ENCODE results near the gene SLC22A23.

The SLC22A23 gene

DNA sequence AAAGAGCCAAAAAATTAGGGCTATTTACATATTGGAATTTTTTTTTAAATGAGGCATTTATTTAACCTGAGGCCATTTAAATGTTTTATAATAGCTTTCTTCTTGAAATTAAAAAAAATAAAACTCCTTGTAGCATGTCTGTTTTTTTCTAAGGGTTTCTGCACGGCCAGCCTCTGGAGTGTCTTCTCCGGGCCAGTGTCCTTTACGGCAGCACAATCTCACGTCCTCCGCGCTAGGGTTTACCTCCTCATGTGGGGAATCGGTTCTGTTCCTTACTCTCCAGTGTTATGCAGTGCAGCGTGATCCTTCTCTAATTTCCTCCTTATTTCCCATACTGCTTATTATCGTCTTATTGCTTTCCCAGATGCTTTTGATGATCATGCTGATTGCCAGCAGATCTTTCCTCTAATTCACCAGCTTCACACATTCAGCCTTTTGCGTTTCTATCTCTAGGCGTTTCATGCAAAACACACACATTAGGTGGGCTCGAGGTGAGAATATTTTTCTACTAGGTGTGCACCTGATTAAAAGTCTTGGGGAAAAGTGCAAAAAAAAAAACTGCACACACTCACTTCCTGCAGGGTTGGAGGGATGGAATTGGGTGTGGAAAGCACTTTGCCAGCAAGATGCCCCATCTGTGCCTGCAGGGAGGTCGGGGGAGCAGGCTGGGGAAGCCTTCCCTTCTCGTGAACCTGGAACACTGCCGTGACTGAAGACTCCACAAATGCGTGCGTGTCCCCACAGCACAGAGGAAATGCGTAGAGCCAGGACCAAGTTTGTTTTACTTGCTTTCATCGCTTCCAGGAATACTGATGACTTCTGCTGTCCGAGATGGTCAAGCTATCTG, 142.0 kb downstream of the SLC22A23 start:
- DNase-seq = no peak

- no peak for DNase-seq
Observed at GRCh38 chr6:3314176-3314575, 142.7 kb downstream of the SLC22A23 start.

DNA sequence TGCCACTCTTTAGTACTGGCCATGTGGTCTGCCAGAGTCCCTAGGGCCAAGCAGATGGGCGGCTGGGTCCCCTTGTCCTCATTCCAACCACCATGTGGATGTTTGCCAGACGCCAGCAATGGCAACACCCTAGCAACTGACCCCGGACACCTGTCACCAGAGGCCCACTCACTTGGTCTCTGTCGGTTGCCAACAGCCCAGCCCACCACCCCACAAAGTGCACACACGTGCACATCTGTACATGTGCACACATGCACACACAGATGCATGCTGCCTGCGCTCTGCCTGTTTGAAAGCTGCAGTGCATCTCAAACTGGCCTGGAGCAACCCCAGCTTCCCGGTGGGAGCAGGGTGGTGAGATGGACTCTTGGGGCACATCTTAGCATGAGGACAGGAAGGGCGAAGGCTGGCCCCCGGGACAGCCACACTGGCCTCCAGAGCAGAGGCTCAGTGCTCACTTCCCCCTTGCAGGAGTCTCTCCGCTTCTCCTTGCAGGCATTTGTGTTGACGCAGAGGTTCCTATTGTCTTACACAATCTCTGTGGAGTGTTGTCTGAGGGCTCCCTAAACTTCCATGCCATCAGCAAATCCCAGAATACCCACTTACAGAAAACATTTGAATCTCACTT, 144.1 kb downstream of the SLC22A23 start:
- no peak for DNase-seq

DNA sequence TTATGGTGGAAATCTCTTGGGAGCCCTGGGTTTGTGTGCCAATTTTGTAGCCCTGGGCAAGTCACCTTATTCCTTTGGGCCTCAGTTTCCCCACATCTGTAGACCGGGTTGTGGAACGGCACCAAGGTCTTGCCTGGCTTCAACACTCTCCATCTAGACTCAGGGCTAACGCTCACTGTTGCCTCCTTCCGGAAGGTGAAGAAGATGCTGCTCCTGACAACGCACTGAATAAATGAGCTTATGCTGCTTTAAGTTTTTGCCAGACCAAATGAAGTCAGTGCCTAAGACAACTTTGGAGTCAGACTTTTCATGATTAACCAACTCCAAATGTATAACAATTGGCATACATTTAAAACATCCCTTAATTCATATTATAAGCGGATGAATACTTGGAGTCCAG, 145.0 kb downstream of the SLC22A23 start:
- no peak for DNase-seq

DNA sequence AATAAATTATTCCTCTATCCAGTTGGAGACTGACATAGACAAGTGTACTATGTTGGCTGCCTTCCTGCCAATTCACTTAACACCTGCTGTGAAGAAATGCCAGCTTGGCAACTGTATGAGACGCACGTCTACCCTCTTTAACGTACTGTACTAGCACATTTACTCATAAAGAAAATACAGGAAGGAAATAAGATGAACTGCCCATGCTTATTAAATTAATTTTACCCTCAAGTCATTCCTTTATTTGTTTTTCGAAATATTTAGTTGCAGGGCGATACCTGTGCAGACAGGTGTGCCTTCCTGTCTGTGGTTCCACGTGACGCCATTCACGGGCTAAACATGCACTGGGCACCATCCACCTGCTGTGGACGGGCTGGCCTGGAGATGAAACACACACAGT, 146.1 kb downstream of the SLC22A23 start:
- DNase-seq = peak; percentile 17

DNA sequence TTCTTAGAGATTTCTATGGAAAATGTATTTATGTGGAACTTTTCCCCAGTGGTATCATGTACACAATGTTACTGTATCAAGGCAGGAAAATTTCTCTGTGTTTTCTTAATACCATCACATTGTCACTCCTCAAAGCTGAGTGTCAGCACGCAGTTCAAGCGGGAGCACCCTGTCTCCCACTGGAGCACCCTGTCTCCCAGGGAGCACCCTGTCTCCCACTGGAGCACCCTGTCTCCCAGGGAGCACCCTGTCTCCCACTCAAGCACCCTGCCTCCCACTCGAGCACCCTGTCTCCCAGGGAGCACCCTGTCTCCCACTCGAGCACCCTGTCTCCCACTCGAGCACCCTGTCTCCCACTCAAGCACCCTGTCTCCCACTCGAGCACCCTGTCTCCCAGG, 146.8 kb downstream of the SLC22A23 start:
- no peak for DNase-seq

GRCh38 chr6:3309391-3310050, 147.3 kb downstream of the SLC22A23 start:
- no peak for DNase-seq

- DNase-seq = no peak
Observed at GRCh38 chr6:3308106-3308505, 148.7 kb downstream of the SLC22A23 start.

DNA sequence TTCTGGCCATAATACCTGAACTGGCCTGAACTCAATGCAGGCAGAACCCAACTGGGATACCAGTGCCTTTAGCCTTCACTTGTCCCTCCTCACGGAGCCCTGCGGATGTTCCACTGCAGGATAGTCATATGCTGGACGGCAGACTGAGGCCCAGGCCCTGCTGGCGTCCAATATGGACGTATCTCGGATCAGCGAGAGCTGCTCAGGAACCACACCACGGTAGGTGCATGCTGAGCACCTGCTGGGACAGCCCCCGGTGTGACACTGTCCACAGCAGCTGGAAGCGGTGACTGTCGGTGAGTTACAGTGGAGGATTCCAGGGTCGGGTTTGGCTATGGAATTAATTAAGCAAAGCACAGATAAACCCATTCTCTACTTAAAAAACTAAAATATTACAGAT, 149.4 kb downstream of the SLC22A23 start:
- DNase-seq = no peak

- DNase-seq = peak; percentile 80
Observed at GRCh38 chr6:3306848-3307247, 150.0 kb downstream of the SLC22A23 start.

GRCh38 chr6:3305831-3306230, 151.0 kb downstream of the SLC22A23 start:
- no peak for DNase-seq

DNA sequence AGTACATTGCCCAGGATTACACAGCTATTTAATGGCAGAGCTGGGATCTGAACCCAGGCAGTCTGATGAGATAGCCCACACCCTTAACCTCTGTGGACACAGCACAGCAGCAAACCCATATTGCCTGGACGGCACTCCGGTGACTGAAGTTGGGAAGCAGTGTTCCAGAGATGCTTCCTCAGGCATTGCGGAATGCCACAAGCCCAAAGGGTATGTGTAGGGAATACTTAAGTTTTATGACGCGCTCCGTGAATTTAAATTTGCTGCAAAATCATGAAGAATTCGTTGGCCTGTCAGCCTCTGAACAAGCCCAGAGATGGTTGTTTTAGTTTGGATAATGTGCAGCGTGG, 151.7 kb downstream of the SLC22A23 start:
- no peak for DNase-seq

DNA sequence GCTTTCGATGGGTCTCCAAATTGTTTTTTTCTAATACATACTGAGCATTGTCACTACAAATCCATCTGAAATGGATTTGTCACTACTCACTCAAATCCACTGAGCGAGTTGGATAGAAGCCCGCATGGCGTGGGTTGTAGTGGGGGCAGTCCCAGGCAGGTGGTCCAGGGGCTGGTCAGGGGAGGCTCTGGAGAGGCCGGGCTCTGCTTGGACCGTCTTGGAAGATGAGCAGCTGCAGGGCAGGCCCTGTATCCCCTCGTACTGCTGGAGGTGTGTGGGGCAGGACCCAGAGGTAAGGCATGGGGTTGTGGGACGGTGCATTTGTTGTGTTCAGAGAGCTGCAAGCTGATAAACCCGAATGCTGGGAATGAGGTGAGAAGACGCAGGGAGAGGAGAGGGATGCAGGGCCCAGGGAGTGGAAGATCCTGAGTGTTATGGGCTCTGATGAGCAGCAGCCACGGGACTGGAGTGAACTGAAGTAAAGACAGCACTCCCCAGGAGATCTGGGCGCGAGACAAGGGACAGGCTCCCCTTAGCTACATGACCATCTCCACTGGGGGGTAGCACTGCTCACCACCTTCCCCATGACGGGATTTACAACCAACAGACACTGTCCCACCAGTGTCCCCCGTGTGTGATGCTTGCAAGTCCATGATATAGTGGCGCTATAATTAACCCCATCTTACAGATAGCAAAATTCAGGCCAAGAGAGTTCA, 152.2 kb downstream of the SLC22A23 start:
- no peak for DNase-seq

GRCh38 chr6:3303795-3304411, 152.9 kb downstream of the SLC22A23 start:
- DNase-seq = no peak

DNA sequence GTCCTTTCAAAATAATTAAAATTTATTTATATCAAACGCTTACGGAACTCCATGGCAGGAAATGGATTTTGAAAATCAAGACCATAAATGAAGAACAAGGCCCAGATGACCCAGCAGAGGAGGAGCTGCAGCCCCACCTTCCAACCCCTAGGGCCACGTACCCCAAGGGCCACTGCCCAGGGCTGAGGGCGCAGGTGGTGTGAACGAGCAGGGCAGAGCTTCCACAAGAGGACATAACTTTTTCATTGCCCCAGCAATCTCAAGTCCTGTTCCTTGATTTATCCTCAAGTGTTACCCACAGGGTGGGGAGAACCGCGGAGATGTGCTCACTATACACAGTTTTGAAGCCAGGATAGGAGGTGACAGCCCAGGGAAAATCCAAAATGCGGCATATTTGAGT, 155.3 kb downstream of the SLC22A23 start:
- DNase-seq = no peak

- no peak for DNase-seq
Observed at GRCh38 chr6:3299221-3299620, 157.6 kb downstream of the SLC22A23 start.

GRCh38 chr6:3297909-3298308, 158.9 kb downstream of the SLC22A23 start:
- no peak for DNase-seq

- DNase-seq = no peak
Observed at GRCh38 chr6:3297006-3297405, 159.8 kb downstream of the SLC22A23 start.

GRCh38 chr6:3296537-3296936, 160.3 kb downstream of the SLC22A23 start:
- no peak for DNase-seq

- no peak for DNase-seq
Observed at GRCh38 chr6:3296078-3296477, 160.8 kb downstream of the SLC22A23 start.

DNA sequence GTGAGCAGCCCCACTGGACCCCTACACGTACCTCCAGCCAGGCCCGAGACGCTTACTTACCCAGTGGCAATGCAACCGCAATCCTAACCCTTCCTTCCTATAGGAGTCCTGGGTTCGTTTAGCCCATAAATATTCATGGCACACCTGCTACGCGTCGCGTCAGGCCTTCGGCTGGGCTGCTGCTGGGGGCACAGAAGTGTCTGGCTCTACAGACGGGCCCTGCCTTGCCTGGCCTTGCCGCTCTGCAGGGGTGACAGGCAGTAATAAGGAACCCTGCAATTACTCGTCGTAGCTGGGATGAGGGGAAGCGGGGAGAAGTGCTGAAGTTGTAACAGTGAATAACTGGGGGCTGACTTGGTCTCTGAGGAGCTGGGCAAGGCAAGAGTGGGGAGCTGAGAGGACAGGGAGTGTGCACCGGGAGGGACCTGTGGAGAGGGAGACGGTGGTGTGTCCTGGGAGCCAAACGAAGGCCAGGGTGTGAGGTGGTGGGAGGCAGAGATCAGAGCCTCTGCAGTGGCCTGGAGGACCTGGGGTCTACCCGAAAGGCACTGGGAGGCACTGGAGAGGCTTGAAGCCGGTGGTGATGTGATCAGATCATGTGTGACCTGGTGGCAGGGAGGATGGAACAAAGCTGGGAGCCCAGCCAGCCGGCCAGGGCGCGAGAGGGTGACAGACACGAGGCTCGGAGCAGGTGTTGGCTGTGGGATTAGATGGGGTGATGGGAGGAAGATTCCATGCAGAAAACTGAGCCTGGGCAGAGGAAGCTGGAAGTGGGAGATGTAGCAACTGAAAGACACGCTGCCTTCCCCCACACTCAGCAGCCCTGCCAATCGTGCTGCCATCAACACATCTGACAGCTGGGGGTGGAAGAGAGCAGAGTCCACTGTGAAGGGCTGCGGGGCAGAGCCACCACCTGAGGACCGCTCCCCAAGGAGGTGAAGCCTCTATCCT, 161.7 kb downstream of the SLC22A23 start:
- DNase-seq = no peak

GRCh38 chr6:3294396-3294795, 162.5 kb downstream of the SLC22A23 start:
- DNase-seq = no peak

Data from NCI-H1694 treated with DMSO at 0.1 percent for 48 hours (cell line).